Dendritic cell treated with granulocyte-macrophage colony-stimulating factor and Interleukin-4, amounts not matched to agents 40 ng/mL and 50 ng/mL, for 4 days (primary cell): ENCODE data around the gene YPEL2.
"Not testable (repeated sequence)": the region's sequence is repeated elsewhere in the genome, so short reads cannot be mapped to it uniquely, and the experiment has no call there.

Experiments
- H3K27ac Mint-ChIP-seq: one replicate; pipeline ENCODE4 v1.8.0; 2022; ENCODE audit warnings: mild to moderate bottlenecking, mixed read lengths
- H3K27me3 Mint-ChIP-seq: one replicate; pipeline ENCODE4 v1.8.0; 2022; ENCODE audit warnings: mild to moderate bottlenecking, mixed read lengths
- H3K36me3 Mint-ChIP-seq: one replicate; pipeline ENCODE4 v1.8.0; 2022; ENCODE audit warnings: low read depth, mixed read lengths
- H3K4me1 Mint-ChIP-seq: one replicate; pipeline ENCODE4 v1.8.0; 2022; ENCODE audit warnings: low read depth, mixed read lengths
- H3K4me3 Mint-ChIP-seq: one replicate; pipeline ENCODE4 v1.8.0; 2022; ENCODE audit warnings: mild to moderate bottlenecking, moderate library complexity, mixed read lengths
- H3K9me3 Mint-ChIP-seq: one replicate; pipeline ENCODE4 v1.8.0; 2022; ENCODE audit warnings: mixed read lengths
- intact Hi-C: fragments of 100-400 bp; cut with micrococcal nuclease; formaldehyde crosslinking; loops from one replicate; pipeline ENCODE4 v1.15.0; 2022

Gene YPEL2

GRCh38 chr17:59311051-59311468, 20.4 kb upstream of the YPEL2 start:
- Mint-ChIP-seq H3K4me3 (no peak overlapping the region), H3K27me3 (no peaks in the 10 kb centered on the region), H3K9me3 (no peaks in the 10 kb centered on the region), H3K4me1 (peaks cover 12% of the 10 kb centered on the region), H3K27ac (peak overlapping the region; percentile 30), H3K36me3 (no peaks in the 10 kb centered on the region)
- intact Hi-C loops: loop anchor here (1.0 to 10.0 kb wide), 3 partner anchors 90 to 254 kb away; partner anchors contain the start of genes DHX40 and GDPD1

- H3K36me3 Mint-ChIP-seq, H3K27ac Mint-ChIP-seq: not testable (repeated sequence)
Measured at GRCh38 chr17:59311521-59311920, 19.9 kb upstream of the YPEL2 start.

GRCh38 chr17:59315866-59316265, 15.6 kb upstream of the YPEL2 start:
- peaks cover 8% of the 10 kb centered on the region for H3K4me1 Mint-ChIP-seq
- H3K36me3 Mint-ChIP-seq: no peaks in the 10 kb centered on the region
- no peak overlapping the region for H3K27ac Mint-ChIP-seq
- no peaks in the 10 kb centered on the region for H3K9me3 Mint-ChIP-seq
- H3K4me3 Mint-ChIP-seq: no peak overlapping the region
- intact Hi-C loops: loop anchor here (10.0 kb wide), 1 partner anchor 249 kb away; the partner anchor contains the start of gene DHX40
- no peaks in the 10 kb centered on the region for H3K27me3 Mint-ChIP-seq

More at GRCh38 chr17:59311521-59311920, 19.9 kb upstream of the YPEL2 start:
- not testable (repeated sequence) for H3K27me3 Mint-ChIP-seq, H3K4me3 Mint-ChIP-seq, H3K9me3 Mint-ChIP-seq
- peaks cover 15% of the 10 kb centered on the region for H3K4me1 Mint-ChIP-seq
- intact Hi-C loops: loop anchor here (1.0 to 10.0 kb wide), 3 partner anchors 91 to 253 kb away; partner anchors contain the start of genes DHX40 and GDPD1

- H3K27ac Mint-ChIP-seq: peak overlapping the region; percentile 41
- intact Hi-C loops: no loop called here
- H3K36me3 Mint-ChIP-seq: peaks cover 3% of the 10 kb centered on the region
Measured at GRCh38 chr17:59327121-59327980, 4.1 kb upstream of the YPEL2 start.

DNA sequence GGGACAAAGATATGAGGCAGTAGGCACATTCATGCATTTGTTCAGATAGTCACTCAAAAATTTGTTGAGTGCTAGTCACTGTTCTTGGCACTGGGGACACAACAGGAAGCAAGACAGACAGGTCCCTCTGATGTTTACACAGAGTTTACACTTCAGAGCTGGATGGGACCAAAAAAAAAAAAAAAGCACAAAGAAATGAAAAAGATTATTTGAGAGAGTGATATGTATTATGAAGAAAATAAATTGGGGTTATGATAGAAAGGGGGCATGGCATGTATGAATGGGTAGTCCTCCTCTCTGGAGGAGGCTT, 3.5 kb upstream of the YPEL2 start:
- Mint-ChIP-seq H3K4me1 (peaks cover 30% of the 10 kb centered on the region), H3K27me3 (no peaks in the 10 kb centered on the region), H3K4me3 (no peak overlapping the region), H3K27ac (peak overlapping the region; percentile 41), H3K9me3 (no peaks in the 10 kb centered on the region), H3K36me3 (peaks cover 9% of the 10 kb centered on the region)
- intact Hi-C loops: loop anchor here (2.0 kb wide), 1 partner anchor 113 kb away; no protein-coding TSS in a partner anchor

More at GRCh38 chr17:59327121-59327980, 4.1 kb upstream of the YPEL2 start:
- Mint-ChIP-seq H3K9me3 (no peaks in the 10 kb centered on the region), H3K4me1 (peaks cover 27% of the 10 kb centered on the region), H3K4me3 (no peak overlapping the region), H3K27me3 (no peaks in the 10 kb centered on the region)

DNA sequence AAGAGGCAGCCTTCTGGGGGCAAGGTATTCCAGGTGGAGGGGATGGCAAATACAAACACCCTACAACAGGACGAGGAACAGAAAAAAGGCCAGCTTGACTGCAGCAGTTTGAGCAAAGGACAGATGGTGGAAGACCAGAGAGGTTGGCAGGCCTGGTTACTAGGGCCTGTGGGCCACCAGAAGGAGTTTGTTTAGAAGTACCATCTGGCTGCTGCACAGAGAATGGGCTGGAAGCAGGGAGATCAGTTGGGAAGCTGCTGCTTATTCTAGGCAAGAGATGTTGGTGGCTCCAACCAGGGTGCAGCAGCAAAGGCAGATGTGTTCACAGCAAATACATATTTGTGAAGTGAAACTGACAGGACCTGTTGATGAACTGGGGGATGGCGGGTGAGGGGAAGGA, 2.9 kb upstream of the YPEL2 start:
- no peaks in the 10 kb centered on the region for H3K9me3 Mint-ChIP-seq
- peaks cover 36% of the 10 kb centered on the region for H3K4me1 Mint-ChIP-seq
- H3K27me3 Mint-ChIP-seq: no peaks in the 10 kb centered on the region
- intact Hi-C loops: loop anchor here (2.0 kb wide), 1 partner anchor 112 kb away; no protein-coding TSS in a partner anchor
- peaks cover 12% of the 10 kb centered on the region for H3K36me3 Mint-ChIP-seq
- H3K27ac Mint-ChIP-seq: peak overlapping the region; percentile 53
- no peak overlapping the region for H3K4me3 Mint-ChIP-seq

DNA sequence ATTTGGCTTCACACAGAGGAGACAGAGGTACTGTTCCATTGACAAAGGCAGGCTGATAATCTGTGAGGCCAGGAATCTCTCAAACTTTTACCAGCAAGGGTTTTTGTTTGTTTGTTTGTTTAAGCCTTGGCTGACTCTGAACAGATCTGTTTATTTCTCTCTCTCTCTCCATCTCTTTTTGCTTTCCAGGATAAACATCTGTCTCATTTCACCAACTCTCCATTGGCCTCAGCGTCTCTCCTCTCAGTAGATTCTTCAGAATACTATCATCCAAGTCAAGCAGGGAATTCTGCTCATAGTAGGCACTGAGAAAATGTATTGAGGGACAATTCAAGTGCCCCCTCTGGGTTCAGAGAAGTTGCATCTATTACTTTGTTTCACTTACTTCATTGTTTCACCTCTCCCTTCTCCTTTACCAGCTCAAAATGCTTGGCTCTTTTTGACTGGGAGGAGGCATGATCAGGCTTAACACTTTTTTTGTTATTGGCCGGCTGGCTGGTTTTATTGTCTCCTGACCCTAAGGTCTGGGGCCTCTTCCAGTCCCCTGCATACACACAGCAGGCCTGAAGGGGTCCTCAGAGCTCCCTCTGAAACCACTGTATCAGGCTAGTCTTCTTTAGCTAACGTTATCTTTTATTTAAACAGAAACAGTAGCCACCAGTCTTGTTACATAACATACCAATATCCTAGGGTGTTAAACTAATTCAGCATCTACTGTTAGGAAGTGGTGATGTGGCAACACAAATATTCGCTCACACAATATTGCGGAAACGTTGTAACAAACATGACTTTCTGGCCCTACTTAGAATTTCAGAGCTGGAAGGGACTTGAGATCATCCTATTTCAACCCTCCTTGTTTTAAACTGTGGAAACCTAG, 2.0 kb upstream of the YPEL2 start:
- Mint-ChIP-seq H3K27ac (peak overlapping the region; percentile 53), H3K4me1 (peaks cover 44% of the 10 kb centered on the region), H3K4me3 (no peak overlapping the region)

DNA sequence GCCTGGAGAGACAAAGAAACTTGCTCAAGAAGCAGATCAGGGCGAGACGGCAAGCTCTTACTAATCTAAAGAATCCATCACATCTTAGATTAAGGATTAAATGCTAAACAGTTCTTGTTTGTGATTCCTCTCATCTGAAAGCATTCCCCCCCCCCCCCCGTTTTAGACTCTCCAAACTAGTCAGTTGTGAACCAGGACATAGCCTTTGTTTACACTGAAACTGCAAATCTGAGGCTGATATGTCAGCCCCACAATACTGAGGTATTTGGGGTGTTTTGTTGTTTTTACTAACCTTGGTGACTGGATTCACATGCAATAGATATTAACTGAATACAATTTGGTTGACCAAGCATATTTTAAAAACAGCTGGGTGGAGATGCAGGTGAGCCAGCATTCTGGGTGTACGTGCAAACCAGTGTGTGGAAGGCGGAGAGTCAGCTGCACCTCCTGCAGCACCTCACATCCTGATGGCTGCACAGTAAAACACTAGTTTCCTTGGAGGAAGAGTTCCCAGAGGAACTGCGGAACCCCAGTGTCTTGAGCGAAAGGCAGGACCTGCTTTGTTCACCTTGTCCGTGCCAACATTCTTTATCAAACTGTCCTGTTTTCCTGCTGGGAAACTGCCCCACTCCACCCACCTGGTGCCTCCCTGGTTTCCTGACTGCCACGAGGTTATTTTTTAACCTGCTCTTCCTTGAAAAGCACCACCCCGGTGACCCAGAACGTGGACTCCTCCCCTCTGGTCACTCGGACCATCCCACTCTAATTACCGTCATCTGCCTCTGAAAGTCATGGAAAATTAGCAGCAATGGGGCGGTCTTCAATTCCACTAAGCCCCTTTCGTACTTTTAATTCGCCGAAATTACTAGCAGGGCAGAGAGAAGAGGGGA, 1.2 kb upstream of the YPEL2 start:
- Mint-ChIP-seq H3K36me3 (peaks cover 12% of the 10 kb centered on the region), H3K4me3 (peak overlapping the region; percentile 15)
- intact Hi-C loops: loop anchor here (5.0 kb wide), 1 partner anchor 42 kb away; no protein-coding TSS in a partner anchor

More for the DNA sequence above, 2.0 kb upstream of the YPEL2 start:
- H3K27me3 Mint-ChIP-seq: no peaks in the 10 kb centered on the region
- intact Hi-C loops: loop anchor here (2.0 to 5.0 kb wide), 2 partner anchors 43 to 111 kb away; no protein-coding TSS in a partner anchor
- H3K9me3 Mint-ChIP-seq: no peaks in the 10 kb centered on the region
- H3K36me3 Mint-ChIP-seq: peaks cover 12% of the 10 kb centered on the region

DNA sequence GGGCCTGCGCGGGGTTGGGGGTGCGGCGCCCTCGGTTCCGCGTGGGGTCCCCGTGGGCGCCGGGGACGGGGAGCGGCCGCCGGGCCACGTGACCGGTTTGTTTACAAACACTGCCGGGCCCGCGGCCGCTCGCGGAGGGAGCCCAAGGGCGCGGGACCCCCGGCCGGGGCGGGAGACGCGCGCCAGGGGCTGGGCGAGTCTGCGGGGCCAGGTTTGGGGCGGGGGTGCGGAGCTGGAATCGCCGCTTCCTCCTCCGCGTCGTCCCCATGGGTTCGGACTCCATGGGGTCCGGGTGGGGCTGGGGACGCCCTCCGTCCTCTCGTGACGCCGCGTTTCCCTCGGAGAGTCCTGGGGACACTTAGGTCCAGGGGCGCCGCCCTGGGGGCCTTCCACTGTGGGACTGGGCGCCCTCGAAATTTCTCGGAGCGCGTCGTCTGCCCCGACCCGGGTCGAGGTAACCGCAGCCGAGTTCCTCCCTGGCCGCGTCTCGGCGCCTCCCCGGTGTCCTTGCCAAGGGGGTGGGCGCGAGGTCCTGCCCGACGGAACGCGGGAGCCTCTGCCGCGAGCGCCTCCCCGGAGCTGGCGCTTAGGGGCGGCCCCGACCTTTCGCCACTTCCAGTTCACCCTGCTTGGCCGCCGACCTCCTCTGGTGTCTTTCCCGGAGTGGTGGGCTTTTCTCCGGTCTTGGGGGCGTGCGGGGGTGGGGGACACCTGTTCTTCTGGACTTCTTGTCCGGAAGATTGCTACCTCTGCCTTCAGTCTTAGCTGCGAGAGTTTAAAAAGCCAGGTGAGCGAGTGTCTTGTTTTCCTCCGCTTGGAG, 684 bp downstream of the YPEL2 start:
- no peaks in the 10 kb centered on the region for H3K9me3 Mint-ChIP-seq
- intact Hi-C loops: loop anchor here (5.0 kb wide), 1 partner anchor 40 kb away; no protein-coding TSS in a partner anchor
- H3K27me3 Mint-ChIP-seq: no peaks in the 10 kb centered on the region
- H3K4me3 Mint-ChIP-seq: peak overlapping the region; percentile 91
- H3K4me1 Mint-ChIP-seq: peaks cover 67% of the 10 kb centered on the region
- H3K36me3 Mint-ChIP-seq: peaks cover 12% of the 10 kb centered on the region
- H3K27ac Mint-ChIP-seq: peak overlapping the region; percentile 88

More for the DNA sequence above, 1.2 kb upstream of the YPEL2 start:
- H3K4me1 Mint-ChIP-seq: peaks cover 53% of the 10 kb centered on the region
- H3K27me3 Mint-ChIP-seq: no peaks in the 10 kb centered on the region
- peak overlapping the region; percentile 74 for H3K27ac Mint-ChIP-seq
- no peaks in the 10 kb centered on the region for H3K9me3 Mint-ChIP-seq

DNA sequence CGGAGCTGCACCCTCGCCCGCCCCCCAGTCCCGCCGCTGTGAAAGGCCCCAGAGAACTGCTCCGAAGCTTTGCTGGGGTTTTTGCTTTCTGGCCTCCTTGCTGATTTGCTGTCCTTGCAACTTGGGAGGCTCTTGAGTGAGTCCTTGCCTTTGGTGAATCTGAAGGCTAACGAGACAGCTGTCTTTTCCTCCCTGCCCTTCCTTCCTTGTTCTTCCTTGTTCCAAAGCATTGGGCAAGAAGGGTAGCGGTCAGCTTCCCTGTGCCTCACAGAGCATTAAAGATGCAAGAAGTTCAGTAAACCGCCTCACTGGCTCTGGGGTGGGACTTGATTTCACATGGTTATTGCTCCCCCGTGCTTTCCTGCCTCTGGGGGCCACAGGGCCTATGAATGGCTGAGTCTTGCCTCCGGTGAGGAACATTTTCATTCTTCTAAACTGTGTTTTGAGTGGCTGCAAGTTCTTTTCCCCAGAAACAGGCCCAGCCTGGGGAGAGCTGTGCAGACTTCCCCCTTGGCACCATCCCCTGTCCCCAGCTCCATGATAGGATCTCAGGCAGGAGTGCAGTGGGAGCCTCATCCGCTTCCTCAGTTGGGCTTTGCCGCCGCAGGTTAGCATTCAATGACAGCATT, 1.4 kb downstream of the YPEL2 start:
- intact Hi-C loops: loop anchor here (5.0 kb wide), 1 partner anchor 39 kb away; no protein-coding TSS in a partner anchor

GRCh38 chr17:59333836-59334235, 2.4 kb downstream of the YPEL2 start:
- Mint-ChIP-seq H3K9me3 (no peaks in the 10 kb centered on the region), H3K36me3 (peaks cover 22% of the 10 kb centered on the region), H3K27me3 (no peaks in the 10 kb centered on the region), H3K4me3 (no peak overlapping the region), H3K4me1 (peaks cover 72% of the 10 kb centered on the region), H3K27ac (no peak overlapping the region)
- intact Hi-C loops: loop anchor here (5.0 kb wide), 1 partner anchor 38 kb away; no protein-coding TSS in a partner anchor

More for the DNA sequence above, 1.4 kb downstream of the YPEL2 start:
- Mint-ChIP-seq H3K36me3 (peaks cover 14% of the 10 kb centered on the region), H3K27ac (peak overlapping the region; percentile 88), H3K27me3 (no peaks in the 10 kb centered on the region), H3K4me3 (peak overlapping the region; percentile 91), H3K4me1 (peaks cover 70% of the 10 kb centered on the region), H3K9me3 (no peaks in the 10 kb centered on the region)

- Mint-ChIP-seq H3K27ac (no peak overlapping the region), H3K27me3 (no peaks in the 10 kb centered on the region), H3K9me3 (no peaks in the 10 kb centered on the region), H3K36me3 (peaks cover 22% of the 10 kb centered on the region), H3K4me1 (peaks cover 66% of the 10 kb centered on the region), H3K4me3 (no peak overlapping the region)
- intact Hi-C loops: no loop called here
Measured at GRCh38 chr17:59335685-59336084, 4.2 kb downstream of the YPEL2 start.
